ENCODE data around the gene CC2D1B. TPM values are rescaled to one million over a fixed set of nuclear protein-coding genes. Genes with fewer than 3 reads are reported as not detected.

The CC2D1B gene
- polyA plus RNA-seq, 3 donors: 1.7 to 17.5 (median 2.4) TPM

DNA sequence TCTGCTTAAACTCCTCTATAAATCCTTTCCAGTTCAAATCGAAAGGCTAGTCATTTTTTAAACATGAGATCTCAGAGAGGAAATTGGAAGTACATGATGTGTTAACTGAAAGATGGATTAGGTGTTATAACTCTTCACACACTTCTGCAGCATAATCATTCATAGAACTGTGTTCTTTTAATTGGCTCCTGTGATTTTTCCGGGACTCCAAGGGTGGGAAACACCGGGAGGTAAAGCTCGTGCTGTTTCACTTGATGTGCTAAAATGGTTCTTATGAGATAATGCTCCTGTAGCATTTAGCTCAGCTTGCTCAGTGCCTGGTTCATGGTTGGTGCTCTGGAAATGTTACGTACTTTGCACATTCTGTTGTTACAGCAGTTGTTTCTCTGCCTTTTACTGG is 40.2 kb downstream of the CC2D1B start:
- no peak overlapping the region for H3K9ac ChIP-seq (ENCODE audit: insufficient read depth, low read length, poor library complexity, severe bottlenecking)
- no peaks in the 10 kb centered on the region for H3K4me1 ChIP-seq (ENCODE audit: control insufficient read depth in 1 of 2, insufficient read depth in 2 of 2, low read length in 2 of 2)
- H3K4me3 ChIP-seq (replicated peaks in 1 of 3; ENCODE audit: low read depth in 2 of 3, low read length in 3 of 3): no peak overlapping the region
- H3K36me3 ChIP-seq (replicated peaks in 1 of 2; ENCODE audit: control insufficient read depth in 1 of 2, insufficient read depth in 2 of 2, low read length in 2 of 2): no peaks in the 10 kb centered on the region
- DNase-seq: no peak
- Mint-ChIP-seq H3K27ac (no peak overlapping the region), H3K4me1 (no peaks in the 10 kb centered on the region), H3K27me3 (ENCODE audit: low read depth in 3 of 3) (peaks cover 3 to 6% (median 4%) of the 10 kb centered on the region in 3 donors), H3K4me3 (no peak overlapping the region), H3K9me3 (peaks cover 0 to 1% (median 0%) of the 10 kb centered on the region in 7 donors), H3K36me3 (no peaks in the 10 kb centered on the region)
- TF ChIP-seq, protein P1, sequence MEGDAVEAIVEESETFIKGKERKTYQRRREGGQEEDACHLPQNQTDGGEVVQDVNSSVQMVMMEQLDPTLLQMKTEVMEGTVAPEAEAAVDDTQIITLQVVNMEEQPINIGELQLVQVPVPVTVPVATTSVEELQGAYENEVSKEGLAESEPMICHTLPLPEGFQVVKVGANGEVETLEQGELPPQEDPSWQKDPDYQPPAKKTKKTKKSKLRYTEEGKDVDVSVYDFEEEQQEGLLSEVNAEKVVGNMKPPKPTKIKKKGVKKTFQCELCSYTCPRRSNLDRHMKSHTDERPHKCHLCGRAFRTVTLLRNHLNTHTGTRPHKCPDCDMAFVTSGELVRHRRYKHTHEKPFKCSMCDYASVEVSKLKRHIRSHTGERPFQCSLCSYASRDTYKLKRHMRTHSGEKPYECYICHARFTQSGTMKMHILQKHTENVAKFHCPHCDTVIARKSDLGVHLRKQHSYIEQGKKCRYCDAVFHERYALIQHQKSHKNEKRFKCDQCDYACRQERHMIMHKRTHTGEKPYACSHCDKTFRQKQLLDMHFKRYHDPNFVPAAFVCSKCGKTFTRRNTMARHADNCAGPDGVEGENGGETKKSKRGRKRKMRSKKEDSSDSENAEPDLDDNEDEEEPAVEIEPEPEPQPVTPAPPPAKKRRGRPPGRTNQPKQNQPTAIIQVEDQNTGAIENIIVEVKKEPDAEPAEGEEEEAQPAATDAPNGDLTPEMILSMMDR (IDR thresholded peaks at IDR 0.05): no peak
- intact Hi-C loops (cut with micrococcal nuclease): no loop called here
- H3K4me2 ChIP-seq (replicated peaks; ENCODE audit: extremely low read depth, low read length, poor library complexity, severe bottlenecking): no peak overlapping the region
- 86% methylated on average over 3 of the region's 5 CpGs for WGBS (ENCODE audit: insufficient coverage)
- no peaks in the 10 kb centered on the region for H4K20me1 ChIP-seq (ENCODE audit: insufficient read depth, low read length)
- H3K9me3 ChIP-seq (replicated peaks in 1 of 2; ENCODE audit: control insufficient read depth in 1 of 2, insufficient read depth in 1 of 2, low read length in 2 of 2): no peaks in the 10 kb centered on the region
- H3K27ac ChIP-seq (ENCODE audit: low read depth in 1 of 2, low read length in 2 of 2): no peak overlapping the region
- no peaks in the 10 kb centered on the region for H3K27me3 ChIP-seq (ENCODE audit: control insufficient read depth in 2 of 2, insufficient read depth in 2 of 2, low read length in 2 of 2)
- H2AFZ ChIP-seq (ENCODE audit: insufficient read depth, low read depth, low read length, poor library complexity, severe bottlenecking): no peak overlapping the region
- no peaks in the 10 kb centered on the region for H3K79me2 ChIP-seq (ENCODE audit: insufficient read depth, low read length)

- no CpG with 5 or more reads among the region's 8 CpGs for WGBS (ENCODE audit: insufficient coverage)
- Histone ChIP-seq H4K20me1 (ENCODE audit: insufficient read depth, low read length) (no peaks in the 10 kb centered on the region), H3K79me2 (ENCODE audit: insufficient read depth, low read length) (no peaks in the 10 kb centered on the region), H2AFZ (ENCODE audit: insufficient read depth, low read depth, low read length, poor library complexity, severe bottlenecking) (no peak overlapping the region), H3K4me1 (ENCODE audit: control insufficient read depth in 1 of 2, insufficient read depth in 2 of 2, low read length in 2 of 2) (no peaks in the 10 kb centered on the region), H3K9ac (ENCODE audit: insufficient read depth, low read length, poor library complexity, severe bottlenecking) (no peak overlapping the region), H3K9me3 (replicated peaks in 1 of 2; ENCODE audit: control insufficient read depth in 1 of 2, insufficient read depth in 1 of 2, low read length in 2 of 2) (no peaks in the 10 kb centered on the region), H3K4me3 (replicated peaks in 1 of 3; ENCODE audit: low read depth in 2 of 3, low read length in 3 of 3) (no peak overlapping the region), H3K36me3 (replicated peaks in 1 of 2; ENCODE audit: control insufficient read depth in 1 of 2, insufficient read depth in 2 of 2, low read length in 2 of 2) (no peaks in the 10 kb centered on the region), H3K4me2 (replicated peaks; ENCODE audit: extremely low read depth, low read length, poor library complexity, severe bottlenecking) (no peak overlapping the region), H3K27me3 (ENCODE audit: control insufficient read depth in 2 of 2, insufficient read depth in 2 of 2, low read length in 2 of 2) (no peaks in the 10 kb centered on the region), H3K27ac (ENCODE audit: low read depth in 1 of 2, low read length in 2 of 2) (no peak overlapping the region)
- intact Hi-C loops (cut with micrococcal nuclease): no loop called here
- TF ChIP-seq, protein P1 (IDR thresholded peaks at IDR 0.05): no peak
- Mint-ChIP-seq H3K36me3 (no peaks in the 10 kb centered on the region), H3K9me3 (peaks cover 0 to 1% (median 0%) of the 10 kb centered on the region in 7 donors), H3K27ac (peak overlapping the region in 1 of 7 donors; percentile 31), H3K4me1 (no peaks in the 10 kb centered on the region), H3K4me3 (no peak overlapping the region), H3K27me3 (ENCODE audit: low read depth in 3 of 3) (peaks cover 2 to 6% (median 3%) of the 10 kb centered on the region in 3 donors)
- no peak for DNase-seq
These were observed 42.3 kb downstream of the CC2D1B start for GRCh38 chr1:52323731-52324130.

Data from CD14-positive monocyte (primary cell).